SJCRH30 (cell line): Measurements from ENCODE around the gene ATP7B. TPM values are rescaled to one million over a fixed set of nuclear protein-coding genes. Genes with fewer than 3 reads are reported as not detected.

Experiments used
- DNase-seq, 2 experiments: peaks; one replicate each; pipeline ENCODE4 v3.0.0-alpha.2; 2015 to 2020
- H3K27ac ChIP-seq: fragments of 250-450 bp; sonication (Bioruptor Pico); 2 replicates; pipeline ENCODE4 v1.5.1; 2020; ENCODE audit warnings: mild to moderate bottlenecking, moderate library complexity
- H3K27me3 ChIP-seq: fragments of 250-450 bp; sonication (Bioruptor Pico); 2 replicates; pipeline ENCODE4 v1.5.1; 2020; ENCODE audit warnings: mild to moderate bottlenecking, moderate library complexity
- H3K36me3 ChIP-seq: fragments of 250-450 bp; sonication (Bioruptor Pico); 2 replicates; pipeline ENCODE4 v1.5.1; 2020; ENCODE audit warnings: mild to moderate bottlenecking, moderate library complexity
- H3K4me1 ChIP-seq: fragments of 250-450 bp; sonication (Bioruptor Pico); 2 replicates; pipeline ENCODE4 v1.5.1; 2020; ENCODE audit warnings: mild to moderate bottlenecking, moderate library complexity
- H3K4me3 ChIP-seq: fragments of 250-450 bp; sonication (Bioruptor Pico); 2 replicates; pipeline ENCODE4 v1.5.1; 2020; ENCODE audit warnings: mild to moderate bottlenecking, moderate library complexity
- H3K9me3 ChIP-seq: fragments of 250-450 bp; sonication (Bioruptor Pico); replicated peaks from 2 replicates; pipeline ENCODE4 v1.5.1; 2020; ENCODE audit warnings: mild to moderate bottlenecking, moderate library complexity
- total RNA-seq: library from RNA; depleted of rRNA; stranded (reverse); fragments of >200 nt; shearing (Covaris generic); gene quantifications from 2 replicates; pipeline ENCODE4 v1.2.3, GENCODE V29; 2014

The ATP7B gene
- total RNA-seq, 1 experiment from 2014 or later: 1.8 TPM

DNA sequence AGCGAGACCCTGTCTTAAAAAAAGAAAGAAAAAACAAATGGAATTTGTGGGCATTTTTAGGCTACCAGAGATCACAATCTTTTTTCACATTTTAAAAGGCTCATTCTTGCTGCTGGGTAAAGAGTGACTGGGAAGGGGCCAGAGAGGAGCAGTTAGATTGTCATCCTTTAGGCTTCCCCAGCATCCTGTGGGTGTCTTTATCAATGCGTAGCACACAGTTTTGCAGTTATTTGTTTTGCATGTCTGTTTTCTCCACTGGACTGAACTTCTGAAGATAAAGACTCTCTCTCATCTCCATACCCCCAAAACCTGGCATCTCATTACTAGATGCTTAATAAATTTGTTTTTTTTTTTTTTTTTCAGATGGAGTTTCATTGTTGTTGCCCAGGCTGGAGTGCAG is 11.1 kb upstream of the ATP7B start:
- H3K27me3 ChIP-seq: no peaks in the 10 kb centered on the region
- no peak overlapping the region for H3K27ac ChIP-seq
- H3K36me3 ChIP-seq: peaks cover 48% of the 10 kb centered on the region
- no peaks in the 10 kb centered on the region for H3K9me3 ChIP-seq
- H3K4me1 ChIP-seq: no peaks in the 10 kb centered on the region
- H3K4me3 ChIP-seq: no peak overlapping the region
- DNase-seq: no peak

DNA sequence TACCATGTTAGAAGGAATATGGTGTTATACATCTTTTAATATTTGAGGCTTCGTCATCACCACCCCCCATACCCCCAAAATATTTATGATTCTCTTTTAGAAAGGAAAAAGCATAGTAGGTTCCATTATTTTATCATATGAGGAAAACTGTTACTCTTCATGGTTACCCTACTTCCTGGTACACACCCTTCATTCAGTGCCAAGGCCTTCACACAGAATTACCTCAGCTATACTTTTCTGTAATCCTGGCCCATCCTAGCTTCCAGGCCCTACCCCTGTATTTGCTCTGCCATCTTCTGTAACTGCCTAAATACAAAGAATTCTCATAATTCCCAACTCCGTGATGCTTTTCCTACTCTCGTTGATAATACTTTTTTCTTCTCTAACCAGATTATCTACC is 8.9 kb upstream of the ATP7B start:
- no peaks in the 10 kb centered on the region for H3K4me1 ChIP-seq
- no peaks in the 10 kb centered on the region for H3K9me3 ChIP-seq
- no peak for DNase-seq
- no peaks in the 10 kb centered on the region for H3K27me3 ChIP-seq
- peaks cover 43% of the 10 kb centered on the region for H3K36me3 ChIP-seq
- no peak overlapping the region for H3K27ac ChIP-seq
- no peak overlapping the region for H3K4me3 ChIP-seq

- Histone ChIP-seq H3K27me3 (no peaks in the 10 kb centered on the region), H3K9me3 (no peaks in the 10 kb centered on the region), H3K4me1 (no peaks in the 10 kb centered on the region), H3K27ac (no peak overlapping the region), H3K4me3 (no peak overlapping the region), H3K36me3 (peaks cover 17% of the 10 kb centered on the region)
- DNase-seq: no peak
Measured at GRCh38 chr13:52016296-52016695, 5.0 kb upstream of the ATP7B start.

GRCh38 chr13:52012512-52012836 is 1.2 kb upstream of the ATP7B start:
- H3K4me1 ChIP-seq: no peaks in the 10 kb centered on the region
- H3K27me3 ChIP-seq: 0 out of 2 replicates have a peak, but pooled peaks cover 5% of the 10 kb centered on the region
- no peaks in the 10 kb centered on the region; the same call in 1 of the 2 replicates for H3K36me3 ChIP-seq
- DNase-seq: no peak
- peak overlapping the region; percentile 90 for H3K4me3 ChIP-seq
- no peaks in the 10 kb centered on the region for H3K9me3 ChIP-seq
- peak overlapping the region; percentile 55 for H3K27ac ChIP-seq

- Histone ChIP-seq H3K27me3 (0 out of 2 replicates have a peak, but pooled peaks cover 5% of the 10 kb centered on the region), H3K36me3 (no peaks in the 10 kb centered on the region; the same call in 1 of the 2 replicates)
- peak; percentile 99 for DNase-seq
Measured at GRCh38 chr13:52011632-52012511, 622 bp upstream of the ATP7B start, which contains the start of gene ALG11. ALG11 (plus strand) TSS chr13:52012398; CDS start chr13:52012419, 21 bp downstream.

DNA sequence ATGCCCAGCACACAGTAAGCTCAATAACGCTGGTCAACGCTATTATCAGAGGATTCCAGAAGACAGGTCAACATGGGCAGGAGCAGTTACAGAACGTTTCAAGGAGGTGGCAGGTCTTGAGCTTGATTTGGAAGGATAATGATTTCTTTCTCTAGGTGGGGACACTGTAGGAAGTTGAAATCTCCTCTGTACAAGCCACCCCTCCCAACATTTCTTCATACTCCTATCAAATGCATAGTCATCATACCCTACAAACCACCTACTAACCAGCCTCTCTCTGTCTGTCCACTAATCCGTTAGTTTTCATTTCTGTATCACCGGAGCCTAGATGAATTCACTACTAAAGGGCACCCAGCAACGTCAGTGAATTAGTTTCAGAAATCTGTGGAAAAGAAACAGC is 1.3 kb downstream of the ATP7B start:
- H3K36me3 ChIP-seq: no peaks in the 10 kb centered on the region; the same call in 1 of the 2 replicates
- H3K27me3 ChIP-seq: 0 out of 2 replicates have a peak, but pooled peaks cover 5% of the 10 kb centered on the region
- H3K4me1 ChIP-seq: no peaks in the 10 kb centered on the region
- H3K27ac ChIP-seq: no peak overlapping the region
- H3K9me3 ChIP-seq: no peaks in the 10 kb centered on the region
- no peak for DNase-seq
- H3K4me3 ChIP-seq: no peak overlapping the region

More at GRCh38 chr13:52011632-52012511, 622 bp upstream of the ATP7B start, which contains the start of gene ALG11:
- Histone ChIP-seq H3K9me3 (no peaks in the 10 kb centered on the region), H3K4me1 (no peaks in the 10 kb centered on the region), H3K4me3 (peak within 1 kb of the TSS; percentile 90), H3K27ac (peak within 1 kb of the TSS; percentile 55)

DNA sequence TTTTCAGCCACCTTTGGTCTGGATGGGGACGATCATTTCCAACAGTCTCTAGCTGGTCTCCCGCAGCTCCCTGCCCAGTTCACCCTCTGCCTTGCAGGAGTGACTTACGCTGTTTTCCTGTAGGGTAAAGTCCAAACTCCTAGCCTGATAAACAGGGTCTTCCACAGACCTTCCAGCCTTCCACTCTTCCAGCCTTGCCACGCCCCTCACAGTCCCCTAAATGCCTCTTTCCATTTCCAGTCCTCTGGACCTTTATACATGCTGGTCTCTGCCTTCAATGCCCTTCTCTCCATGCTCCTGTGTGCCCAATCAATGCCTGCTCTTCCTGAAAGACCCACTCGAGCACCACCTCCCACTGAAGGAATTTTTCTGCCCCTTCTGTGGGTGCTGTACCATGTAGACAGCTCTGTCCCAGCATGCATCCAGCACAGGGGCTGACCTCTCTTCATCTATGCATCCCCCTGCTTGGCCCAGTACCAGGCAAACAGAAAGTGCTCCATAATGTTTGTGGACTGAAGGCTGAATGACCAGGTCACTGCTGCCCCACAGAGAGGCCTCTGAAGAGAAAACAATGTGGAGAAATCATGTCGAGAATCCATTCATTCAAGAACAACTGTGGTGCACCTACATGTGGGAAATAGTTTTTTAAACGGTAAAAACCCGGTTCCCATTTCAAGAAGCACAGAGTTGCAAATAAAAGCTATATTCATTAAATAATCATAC is 4.6 kb downstream of the ATP7B start:
- Histone ChIP-seq H3K36me3 (no peaks in the 10 kb centered on the region), H3K27me3 (0 out of 2 replicates have a peak, but pooled peaks cover 5% of the 10 kb centered on the region), H3K9me3 (no peaks in the 10 kb centered on the region), H3K4me3 (no peak overlapping the region), H3K4me1 (no peaks in the 10 kb centered on the region), H3K27ac (no peak overlapping the region)
- no peak for DNase-seq

DNA sequence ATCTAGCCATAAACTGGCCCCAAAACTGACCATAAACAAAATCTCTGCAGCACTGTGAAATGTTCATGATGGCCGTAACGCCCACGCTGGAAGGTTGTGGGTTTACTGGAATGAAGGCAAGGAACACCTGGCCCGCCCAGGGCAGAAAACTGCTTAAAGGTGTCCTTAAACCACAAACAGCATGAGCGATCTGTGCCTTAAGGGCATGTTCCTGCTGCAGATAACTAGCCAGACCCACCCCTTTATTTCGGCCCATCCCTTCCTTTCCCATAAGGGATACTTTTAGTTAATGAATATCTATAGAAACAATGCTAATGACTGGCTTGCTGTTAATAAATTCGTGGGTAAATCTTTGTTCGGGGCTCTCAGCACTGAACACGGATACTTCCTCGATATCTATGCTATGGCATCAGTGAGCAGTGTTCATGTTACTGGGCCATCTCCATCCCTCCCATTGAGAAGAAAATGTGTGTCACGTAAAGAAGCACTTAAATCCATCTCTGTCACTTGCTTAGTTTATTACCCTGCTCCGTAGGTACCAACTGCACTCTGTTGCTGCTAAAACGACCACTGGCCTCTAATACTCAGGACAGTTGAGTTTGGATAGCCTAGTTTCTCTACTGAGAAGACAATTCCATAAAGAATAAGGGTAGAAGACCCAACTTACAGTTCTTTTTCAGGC is 5.3 kb downstream of the ATP7B start:
- no peak overlapping the region for H3K4me3 ChIP-seq
- H3K9me3 ChIP-seq: no peaks in the 10 kb centered on the region
- no peaks in the 10 kb centered on the region for H3K36me3 ChIP-seq
- 0 out of 2 replicates have a peak, but pooled peaks cover 4% of the 10 kb centered on the region for H3K27me3 ChIP-seq
- DNase-seq: no peak
- H3K27ac ChIP-seq: no peak overlapping the region
- H3K4me1 ChIP-seq: no peaks in the 10 kb centered on the region

DNA sequence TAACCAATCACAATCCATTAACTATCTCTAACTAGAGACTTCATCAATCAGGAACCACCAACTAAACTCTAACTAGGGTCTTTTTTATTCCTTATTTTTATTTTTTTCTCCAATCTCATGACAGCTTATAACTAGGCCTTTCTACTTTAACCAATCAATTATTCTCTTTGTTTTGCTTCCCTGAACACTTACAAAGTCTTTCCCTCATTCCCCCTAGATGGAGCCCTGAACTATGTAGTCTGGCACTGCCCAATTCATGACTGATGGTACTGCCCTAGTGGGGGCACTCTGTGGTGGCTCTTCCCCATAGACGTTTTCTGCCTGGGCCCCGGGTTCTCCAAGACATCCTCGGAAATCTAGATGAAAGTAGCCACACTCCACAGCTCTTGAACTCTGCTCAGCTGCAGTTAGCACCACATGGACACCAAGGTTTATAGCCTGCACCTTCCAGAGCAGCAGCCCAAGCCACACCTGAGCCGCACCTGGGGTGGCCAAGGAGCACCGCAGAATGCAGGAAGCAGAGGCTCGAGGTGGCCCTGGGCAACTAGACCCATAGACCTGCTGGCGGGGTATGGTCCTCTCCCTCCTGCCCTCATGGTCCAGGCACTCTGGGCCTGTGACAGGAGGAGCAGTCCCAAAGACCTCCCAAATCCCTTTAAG is 6.6 kb downstream of the ATP7B start:
- no peak for DNase-seq
- Histone ChIP-seq H3K4me3 (no peak overlapping the region), H3K27ac (no peak overlapping the region), H3K36me3 (no peaks in the 10 kb centered on the region), H3K27me3 (no peaks in the 10 kb centered on the region), H3K9me3 (no peaks in the 10 kb centered on the region), H3K4me1 (no peaks in the 10 kb centered on the region)

- H3K36me3 ChIP-seq: no peaks in the 10 kb centered on the region
- DNase-seq: peak; percentile 34 to 53
Measured at GRCh38 chr13:52003541-52003940, 7.7 kb downstream of the ATP7B start.

DNA sequence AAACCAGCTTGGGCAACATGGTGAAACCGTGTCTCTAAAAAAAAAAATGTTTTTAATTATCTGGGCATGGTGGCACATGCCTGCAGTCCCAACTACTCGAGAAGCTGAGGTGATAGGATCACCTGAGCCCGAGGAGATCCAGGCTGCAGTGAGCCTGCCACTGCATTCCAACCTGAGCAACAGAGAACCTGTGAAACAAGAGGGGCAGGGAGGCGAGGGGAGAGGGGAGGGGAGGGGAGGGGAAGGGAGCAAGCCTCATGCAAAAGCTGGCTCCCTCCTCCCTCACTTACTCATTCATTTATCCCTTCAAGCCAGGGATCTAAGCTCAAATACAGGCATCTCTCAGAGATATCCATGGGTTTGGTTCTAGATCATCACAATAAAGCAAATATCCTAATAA is 8.9 kb downstream of the ATP7B start:
- H3K4me1 ChIP-seq: peaks cover 10% of the 10 kb centered on the region
- no peak for DNase-seq
- H3K4me3 ChIP-seq: no peak overlapping the region
- H3K27ac ChIP-seq: no peak overlapping the region
- no peaks in the 10 kb centered on the region for H3K9me3 ChIP-seq
- H3K27me3 ChIP-seq: no peaks in the 10 kb centered on the region
- no peaks in the 10 kb centered on the region for H3K36me3 ChIP-seq

More at GRCh38 chr13:52003541-52003940, 7.7 kb downstream of the ATP7B start:
- H3K27ac ChIP-seq: no peak overlapping the region
- H3K9me3 ChIP-seq: no peaks in the 10 kb centered on the region
- H3K4me3 ChIP-seq: no peak overlapping the region
- H3K27me3 ChIP-seq: no peaks in the 10 kb centered on the region
- peaks cover 1% of the 10 kb centered on the region for H3K4me1 ChIP-seq

GRCh38 chr13:52001120-52001731 is 10.0 kb downstream of the ATP7B start:
- peak in 1 of 2 experiments; percentile 66 for DNase-seq
- no peak overlapping the region for H3K4me3 ChIP-seq
- H3K9me3 ChIP-seq: no peaks in the 10 kb centered on the region
- H3K36me3 ChIP-seq: no peaks in the 10 kb centered on the region
- H3K27ac ChIP-seq: no peak overlapping the region
- H3K4me1 ChIP-seq: peaks cover 10% of the 10 kb centered on the region
- H3K27me3 ChIP-seq: no peaks in the 10 kb centered on the region

GRCh38 chr13:51999921-52000320 is 11.3 kb downstream of the ATP7B start:
- peaks cover 10% of the 10 kb centered on the region for H3K4me1 ChIP-seq
- H3K27me3 ChIP-seq: no peaks in the 10 kb centered on the region
- no peaks in the 10 kb centered on the region for H3K36me3 ChIP-seq
- no peak overlapping the region for H3K4me3 ChIP-seq
- no peak for DNase-seq
- no peaks in the 10 kb centered on the region for H3K9me3 ChIP-seq
- no peak overlapping the region for H3K27ac ChIP-seq

DNA sequence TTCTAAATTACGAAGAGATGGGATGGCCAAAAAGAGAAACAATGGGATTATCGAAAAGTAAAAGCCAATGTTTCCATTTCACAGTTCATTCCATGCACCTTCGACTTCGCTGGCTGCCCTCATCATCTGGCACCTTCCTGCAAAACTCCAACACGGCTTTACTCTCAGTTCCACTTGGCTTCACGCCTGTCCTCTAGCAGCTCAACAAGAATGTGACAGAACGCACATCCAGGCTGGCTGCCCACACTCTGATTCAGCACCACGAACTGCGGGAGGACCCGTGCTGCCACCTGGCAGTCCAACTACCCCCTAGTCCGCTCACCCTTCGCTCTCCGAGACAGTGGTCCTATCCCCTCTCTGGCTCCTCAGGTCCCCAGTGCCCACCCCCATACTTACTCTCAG is 11.7 kb downstream of the ATP7B start:
- no peak for DNase-seq
- H3K4me3 ChIP-seq: no peak overlapping the region
- H3K4me1 ChIP-seq: peaks cover 10% of the 10 kb centered on the region
- H3K27me3 ChIP-seq: no peaks in the 10 kb centered on the region
- H3K9me3 ChIP-seq: no peaks in the 10 kb centered on the region
- no peak overlapping the region for H3K27ac ChIP-seq
- H3K36me3 ChIP-seq: no peaks in the 10 kb centered on the region
